T-helper 9 cell (primary cell): ENCODE measurements around the gene TRA2B.
"Not testable (repeated sequence)": the region's sequence is repeated elsewhere in the genome, so short reads cannot be mapped to it uniquely, and the experiment has no call there.

Experiments
- DNase-seq: peaks from one replicate; pipeline ENCODE4 v3.0.0-alpha.2; 2020

TRA2B gene

GRCh38 chr3:185926445-185926844 is 11.4 kb downstream of the TRA2B start:
- no peak for DNase-seq

GRCh38 chr3:185925353-185925752 is 12.5 kb downstream of the TRA2B start:
- no peak for DNase-seq

- no peak for DNase-seq
These were observed 13.4 kb downstream of the TRA2B start for GRCh38 chr3:185924375-185924774.

- no peak for DNase-seq
These were observed 17.6 kb downstream of the TRA2B start for GRCh38 chr3:185920184-185920583.

GRCh38 chr3:185916042-185916833 is 21.6 kb downstream of the TRA2B start:
- DNase-seq: no peak

- no peak for DNase-seq
These were observed 22.2 kb downstream of the TRA2B start for GRCh38 chr3:185915642-185916041.

GRCh38 chr3:185914911-185915629 is 22.7 kb downstream of the TRA2B start:
- DNase-seq: no peak

GRCh38 chr3:185912929-185913901 is 24.6 kb downstream of the TRA2B start:
- DNase-seq: no peak

- DNase-seq: no peak
These were observed 25.3 kb downstream of the TRA2B start for GRCh38 chr3:185912512-185912911.

- not testable (repeated sequence) for DNase-seq
These were observed 26.8 kb downstream of the TRA2B start for GRCh38 chr3:185911076-185911448.

- DNase-seq: not testable (repeated sequence)
These were observed 27.3 kb downstream of the TRA2B start for GRCh38 chr3:185910322-185911075.

- not testable (repeated sequence) for DNase-seq
These were observed 27.9 kb downstream of the TRA2B start for GRCh38 chr3:185909913-185910312.

GRCh38 chr3:185900228-185900627 is 37.6 kb downstream of the TRA2B start:
- no peak for DNase-seq

GRCh38 chr3:185896636-185897035 is 41.2 kb downstream of the TRA2B start:
- DNase-seq: no peak

GRCh38 chr3:185887066-185887465 is 50.7 kb downstream of the TRA2B start:
- no peak for DNase-seq

- DNase-seq: no peak
These were observed 53.2 kb downstream of the TRA2B start for GRCh38 chr3:185884641-185885040.

- DNase-seq: no peak
These were observed 55.9 kb downstream of the TRA2B start for GRCh38 chr3:185881926-185882325.

- DNase-seq: no peak
These were observed 57.2 kb downstream of the TRA2B start for GRCh38 chr3:185880600-185880999.

GRCh38 chr3:185878920-185879319 is 58.9 kb downstream of the TRA2B start:
- DNase-seq: no peak

- no peak for DNase-seq
These were observed 63.7 kb downstream of the TRA2B start for GRCh38 chr3:185874119-185874518.

GRCh38 chr3:185867650-185868049 is 70.2 kb downstream of the TRA2B start:
- DNase-seq: no peak

- no peak for DNase-seq
These were observed 70.8 kb downstream of the TRA2B start for GRCh38 chr3:185866995-185867394.
